8988T (cell line): Measurements from ENCODE around the gene CLDN24.

Experiments
- DNase-seq: peaks from one replicate; pipeline ENCODE4 v3.0.0; 2011

CLDN24 gene

GRCh38 chr4:183272384-183272783, 49.8 kb downstream of the CLDN24 start:
- DNase-seq = no peak
